SU-DHL-6 (cell line): Measurements from ENCODE around the gene ACER2.

Source experiments
- CTCF ChIP-seq: fragments of 200-600 bp; sonication (generic); IDR thresholded peaks from one replicate; pipeline ENCODE4 v1.5.1; 2017; ENCODE audit warnings: antibody characterized with exemption, mild to moderate bottlenecking, low read length, moderate library complexity; ENCODE audit not compliant: insufficient read depth, poor library complexity, severe bottlenecking
- EZH2phosphoT487 ChIP-seq: fragments of 200-600 bp; sonication (generic), shearing (Covaris generic); conservative IDR thresholded peaks from 2 replicates; pipeline ENCODE4 v1.6.1; 2018; ENCODE audit warnings: mild to moderate bottlenecking, antibody characterized with exemption, low read length, moderate library complexity, mixed read lengths

- TF ChIP-seq CTCF (no peak), EZH2phosphoT487 (no peak)
Observed at GRCh38 chr9:19469271-19469670, 60.5 kb downstream of the ACER2 start.
